Tibial nerve (tissue), 4 donors: ENCODE results near the gene DHCR7.

ENCODE experiments used
- EP300 ChIP-seq, 2 donors: sonication (generic); formaldehyde crosslinking; IDR thresholded peaks; one replicate each; pipeline ENCODE4 v1.6.1; 2017; ENCODE audit warnings: antibody characterized with exemption in 2 of 2, mild to moderate bottlenecking in 1 of 2
- POLR2A ChIP-seq, 2 donors: fragments of 450-650 bp; IDR thresholded peaks; one replicate each; pipeline ENCODE4 v1.6.1; 2017; ENCODE audit warnings: antibody characterized with exemption in 2 of 2, mild to moderate bottlenecking in 2 of 2, moderate library complexity in 2 of 2
- TF ChIP-seq, protein P1 (sequence below), 5 experiments: fragments of 200-600 bp in 3 of 5; fragments of 450-650 bp in 2 of 5; sonication (generic) in 3 of 5; IDR thresholded peaks; one replicate each; pipeline ENCODE4 v1.5.1; 2016 to 2019; ENCODE audit warnings: antibody characterized with exemption in 5 of 5, mild to moderate bottlenecking in 3 of 5, moderate library complexity in 2 of 5

DNA sequence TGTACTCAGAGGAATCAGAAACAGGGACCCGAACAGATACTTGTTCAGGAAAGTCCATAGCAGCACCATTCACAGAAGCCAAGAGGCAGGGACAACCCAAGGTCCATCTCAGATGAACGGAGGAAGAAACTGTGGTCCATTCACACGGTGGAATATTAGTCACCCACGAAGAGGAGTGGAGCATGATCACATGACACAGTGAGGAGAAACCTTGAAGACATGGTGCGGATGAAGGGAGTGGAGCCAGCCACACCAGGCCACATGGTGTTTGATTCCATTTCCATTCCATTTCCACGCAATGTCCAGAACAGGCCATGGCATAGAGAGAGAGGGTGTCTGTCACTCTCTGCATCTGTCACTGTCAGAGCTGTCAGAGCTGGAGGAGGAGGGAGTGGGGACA, 35.5 kb upstream of the DHCR7 start:
- TF ChIP-seq, protein P1, sequence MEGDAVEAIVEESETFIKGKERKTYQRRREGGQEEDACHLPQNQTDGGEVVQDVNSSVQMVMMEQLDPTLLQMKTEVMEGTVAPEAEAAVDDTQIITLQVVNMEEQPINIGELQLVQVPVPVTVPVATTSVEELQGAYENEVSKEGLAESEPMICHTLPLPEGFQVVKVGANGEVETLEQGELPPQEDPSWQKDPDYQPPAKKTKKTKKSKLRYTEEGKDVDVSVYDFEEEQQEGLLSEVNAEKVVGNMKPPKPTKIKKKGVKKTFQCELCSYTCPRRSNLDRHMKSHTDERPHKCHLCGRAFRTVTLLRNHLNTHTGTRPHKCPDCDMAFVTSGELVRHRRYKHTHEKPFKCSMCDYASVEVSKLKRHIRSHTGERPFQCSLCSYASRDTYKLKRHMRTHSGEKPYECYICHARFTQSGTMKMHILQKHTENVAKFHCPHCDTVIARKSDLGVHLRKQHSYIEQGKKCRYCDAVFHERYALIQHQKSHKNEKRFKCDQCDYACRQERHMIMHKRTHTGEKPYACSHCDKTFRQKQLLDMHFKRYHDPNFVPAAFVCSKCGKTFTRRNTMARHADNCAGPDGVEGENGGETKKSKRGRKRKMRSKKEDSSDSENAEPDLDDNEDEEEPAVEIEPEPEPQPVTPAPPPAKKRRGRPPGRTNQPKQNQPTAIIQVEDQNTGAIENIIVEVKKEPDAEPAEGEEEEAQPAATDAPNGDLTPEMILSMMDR (IDR thresholded peaks at IDR 0.05): no peak
- TF ChIP-seq POLR2A (IDR thresholded peaks at IDR 0.05): no peak
- TF ChIP-seq EP300 (IDR thresholded peaks at IDR 0.05): no peak
